ENCODE data around the gene SDK2. TPM values are rescaled to one million over a fixed set of nuclear protein-coding genes. Genes with fewer than 3 reads are reported as not detected.

SDK2 gene
- total RNA-seq, 1 donor from 2014 or later, result 31.8 TPM

- H3K27ac Mint-ChIP-seq, result no peak overlapping the region
- H3K27me3 Mint-ChIP-seq (ENCODE audit: low read depth), result peaks cover 4% of the 10 kb centered on the region
- TF ChIP-seq, protein P1, sequence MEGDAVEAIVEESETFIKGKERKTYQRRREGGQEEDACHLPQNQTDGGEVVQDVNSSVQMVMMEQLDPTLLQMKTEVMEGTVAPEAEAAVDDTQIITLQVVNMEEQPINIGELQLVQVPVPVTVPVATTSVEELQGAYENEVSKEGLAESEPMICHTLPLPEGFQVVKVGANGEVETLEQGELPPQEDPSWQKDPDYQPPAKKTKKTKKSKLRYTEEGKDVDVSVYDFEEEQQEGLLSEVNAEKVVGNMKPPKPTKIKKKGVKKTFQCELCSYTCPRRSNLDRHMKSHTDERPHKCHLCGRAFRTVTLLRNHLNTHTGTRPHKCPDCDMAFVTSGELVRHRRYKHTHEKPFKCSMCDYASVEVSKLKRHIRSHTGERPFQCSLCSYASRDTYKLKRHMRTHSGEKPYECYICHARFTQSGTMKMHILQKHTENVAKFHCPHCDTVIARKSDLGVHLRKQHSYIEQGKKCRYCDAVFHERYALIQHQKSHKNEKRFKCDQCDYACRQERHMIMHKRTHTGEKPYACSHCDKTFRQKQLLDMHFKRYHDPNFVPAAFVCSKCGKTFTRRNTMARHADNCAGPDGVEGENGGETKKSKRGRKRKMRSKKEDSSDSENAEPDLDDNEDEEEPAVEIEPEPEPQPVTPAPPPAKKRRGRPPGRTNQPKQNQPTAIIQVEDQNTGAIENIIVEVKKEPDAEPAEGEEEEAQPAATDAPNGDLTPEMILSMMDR (IDR thresholded peaks at IDR 0.05; ENCODE audit: unreplicated experiment), result no peak
- peaks cover 21% of the 10 kb centered on the region for H3K4me1 Mint-ChIP-seq
- no peak for DNase-seq (ENCODE audit: low spot score in 2 of 2, unreplicated experiment in 2 of 2)
- H3K36me3 Mint-ChIP-seq, result no peaks in the 10 kb centered on the region
- H3K4me3 Mint-ChIP-seq, result no peak overlapping the region
- no peaks in the 10 kb centered on the region for H3K9me3 Mint-ChIP-seq
Measured at GRCh38 chr17:73585583-73585982, 58.7 kb downstream of the SDK2 start.

DNA sequence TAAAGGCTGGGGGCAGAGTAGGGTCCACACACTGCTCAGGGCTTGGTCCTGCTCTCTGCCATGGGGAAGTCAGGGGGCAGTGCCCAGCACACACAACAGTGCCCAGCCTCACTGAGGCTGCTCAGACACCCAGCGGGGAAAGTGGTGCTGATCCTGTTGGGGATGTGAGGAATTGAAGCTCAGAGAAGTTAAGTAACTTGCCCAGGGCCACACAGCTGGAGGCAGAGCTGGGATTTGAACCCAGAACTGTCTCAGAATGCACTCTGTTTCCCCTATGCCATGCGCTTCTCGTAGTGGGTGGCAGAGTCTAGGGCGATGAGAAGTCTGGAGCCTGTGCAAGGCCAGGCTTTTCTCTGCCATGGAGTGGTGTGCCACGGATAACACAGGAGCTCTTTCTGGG is 59.3 kb downstream of the SDK2 start:
- no peak for DNase-seq (ENCODE audit: low spot score in 2 of 2, unreplicated experiment in 2 of 2)

DNA sequence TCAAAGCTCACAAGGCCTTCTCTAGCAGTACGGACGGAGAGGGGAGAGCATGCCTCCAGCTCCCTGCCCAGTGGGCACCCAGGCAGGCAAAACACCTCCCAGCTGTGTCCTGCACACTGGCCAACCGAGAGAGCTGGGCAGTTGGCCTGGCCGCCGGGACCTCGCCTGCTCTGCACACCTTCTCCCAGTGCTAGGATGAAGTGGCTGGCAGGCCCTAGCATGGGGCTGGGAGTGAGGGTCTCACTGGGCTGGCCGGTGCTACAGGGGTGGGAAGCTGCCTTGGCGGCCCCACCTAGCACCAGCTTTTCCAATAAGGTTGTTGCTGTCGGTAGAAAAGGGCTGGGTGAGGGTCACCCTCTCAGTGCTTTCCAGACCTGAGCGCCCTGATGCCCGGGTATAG is 60.2 kb downstream of the SDK2 start:
- TF ChIP-seq, protein P1 (IDR thresholded peaks at IDR 0.05; ENCODE audit: unreplicated experiment), result no peak
- DNase-seq (ENCODE audit: low spot score in 2 of 2, unreplicated experiment in 2 of 2), result no peak
- Mint-ChIP-seq H3K9me3 (no peaks in the 10 kb centered on the region), H3K4me1 (peaks cover 23% of the 10 kb centered on the region), H3K36me3 (no peaks in the 10 kb centered on the region), H3K27ac (no peak overlapping the region), H3K27me3 (ENCODE audit: low read depth) (peaks cover 2% of the 10 kb centered on the region), H3K4me3 (no peak overlapping the region)

More for the DNA sequence above, 59.3 kb downstream of the SDK2 start:
- Mint-ChIP-seq H3K4me3 (no peak overlapping the region), H3K4me1 (peaks cover 23% of the 10 kb centered on the region), H3K36me3 (no peaks in the 10 kb centered on the region), H3K9me3 (no peaks in the 10 kb centered on the region), H3K27me3 (ENCODE audit: low read depth) (peaks cover 4% of the 10 kb centered on the region), H3K27ac (no peak overlapping the region)
- TF ChIP-seq, protein P1 (IDR thresholded peaks at IDR 0.05; ENCODE audit: unreplicated experiment), result no peak

GRCh38 chr17:73582821-73583220 is 61.4 kb downstream of the SDK2 start:
- Mint-ChIP-seq H3K36me3 (no peaks in the 10 kb centered on the region), H3K27ac (no peak overlapping the region), H3K9me3 (no peaks in the 10 kb centered on the region), H3K4me3 (no peak overlapping the region), H3K4me1 (peaks cover 23% of the 10 kb centered on the region), H3K27me3 (ENCODE audit: low read depth) (peaks cover 2% of the 10 kb centered on the region)
- TF ChIP-seq, protein P1 (IDR thresholded peaks at IDR 0.05; ENCODE audit: unreplicated experiment), result no peak
- DNase-seq (ENCODE audit: low spot score in 2 of 2, unreplicated experiment in 2 of 2), result no peak

GRCh38 chr17:73582359-73582758 is 61.9 kb downstream of the SDK2 start:
- Mint-ChIP-seq H3K27ac (no peak overlapping the region), H3K36me3 (no peaks in the 10 kb centered on the region), H3K4me1 (peaks cover 18% of the 10 kb centered on the region), H3K9me3 (no peaks in the 10 kb centered on the region), H3K27me3 (ENCODE audit: low read depth) (no peaks in the 10 kb centered on the region), H3K4me3 (no peak overlapping the region)
- no peak for DNase-seq (ENCODE audit: low spot score in 2 of 2, unreplicated experiment in 2 of 2)
- TF ChIP-seq, protein P1 (IDR thresholded peaks at IDR 0.05; ENCODE audit: unreplicated experiment), result no peak

- Mint-ChIP-seq H3K27me3 (ENCODE audit: low read depth) (no peaks in the 10 kb centered on the region), H3K27ac (no peak overlapping the region), H3K9me3 (no peaks in the 10 kb centered on the region), H3K4me1 (peaks cover 9% of the 10 kb centered on the region), H3K4me3 (no peak overlapping the region), H3K36me3 (no peaks in the 10 kb centered on the region)
- TF ChIP-seq, protein P1 (IDR thresholded peaks at IDR 0.05; ENCODE audit: unreplicated experiment), result no peak
- DNase-seq (ENCODE audit: low spot score in 2 of 2, unreplicated experiment in 2 of 2), result no peak
Measured at GRCh38 chr17:73581379-73581778, 62.9 kb downstream of the SDK2 start.

Data from mesothelial cell of epicardium (in vitro differentiated cells).